A549 (cell line): ENCODE data around the gene PCBP4. TPM values are rescaled to one million over a fixed set of nuclear protein-coding genes. Genes with fewer than 3 reads are reported as not detected.
A peak's percentile ranks its signal among the peaks of the same experiment; 100 is the strongest.

Experiments used
- ATAC-seq, 2 experiments: fragments of 200-7000 bp in 1 of 2; fragments of >200 bp in 1 of 2; cut with Nextera tagmentation in 1 of 2; cut with Tn5 transposase in 1 of 2; 3 replicates each; pipeline versions ENCODE4 v1.8.0 to v1.9.1; 2018 to 2020; ENCODE audit warnings: mild to moderate bottlenecking in 1 of 2, moderate library complexity in 1 of 2
- CTCF ChIA-PET: fragments of 300-600 bp; sonication (Branson Sonifier 250); formaldehyde crosslinking; extraction: SDS; loops from one replicate; lab custom pipeline; 2021; ENCODE audit warnings: antibody characterized with exemption, inconsistent platforms; lab: Yijun Ruan, JAX
- POLR2A ChIA-PET: fragments of 350-600 bp; formaldehyde crosslinking; extraction: SDS; loops from one replicate; lab custom pipeline; 2021; ENCODE audit warnings: antibody characterized with exemption, inconsistent platforms; lab: Yijun Ruan, JAX
- DNase-seq, 2 experiments: peaks; one replicate each; pipeline versions ENCODE4 v3.0.0 to v3.0.0-alpha.2; 2011 to 2016; ENCODE audit warnings: low read depth in 1 of 2, low spot score in 1 of 2
- FAIRE-seq: peaks from 2 replicates; lab custom pipeline; 2011; peaks lifted over from hg19 to GRCh38; lab: Jason Lieb, UNC
- H3K27ac ChIP-seq, 2 experiments: fragments of >200 bp; sonication (Bioruptor Twin); formaldehyde crosslinking; 3 replicates each; pipeline ENCODE4 v1.5.1; 2016 to 2017
- H3K4me1 ChIP-seq: fragments of >200 bp; sonication (Bioruptor Twin); formaldehyde crosslinking; 3 replicates; pipeline ENCODE4 v1.6.1; 2016
- H3K4me2 ChIP-seq: fragments of >200 bp; sonication (Bioruptor Twin); formaldehyde crosslinking; 3 replicates; pipeline ENCODE4 v1.6.1; 2016
- H3K4me3 ChIP-seq: fragments of >200 bp; sonication (Bioruptor Twin); formaldehyde crosslinking; 3 replicates; pipeline ENCODE4 v1.5.1; 2016
- H3K9me3 ChIP-seq: fragments of >200 bp; sonication (Bioruptor Twin); formaldehyde crosslinking; 3 replicates; pipeline ENCODE4 v1.6.1; 2016
- BCL3 ChIP-seq: fragments of >200 bp; sonication (Bioruptor Twin); formaldehyde crosslinking; IDR thresholded peaks from 3 replicates; pipeline ENCODE4 v1.6.1; 2016
- FOSB ChIP-seq: fragments of 250-450 bp; sonication (Bioruptor Pico); IDR thresholded peaks from 2 replicates; pipeline ENCODE4 v1.5.0; 2020; ENCODE audit warnings: mild to moderate bottlenecking, moderate library complexity
- GATA3 ChIP-seq: IDR thresholded peaks from 2 replicates; pipeline ENCODE4 v1.6.1; 2012; ENCODE audit warnings: borderline replicate concordance
- HDAC2 ChIP-seq: fragments of 200-600 bp; sonication (generic); IDR thresholded peaks from 2 replicates; pipeline ENCODE4 v1.6.1; 2016
- HES2 ChIP-seq: fragments of >200 bp; sonication (Bioruptor Twin); formaldehyde crosslinking; IDR thresholded peaks from 2 replicates; pipeline ENCODE4 v1.6.1; 2016
- JUN ChIP-seq, 2 experiments: fragments of >200 bp; sonication (Bioruptor Twin); formaldehyde crosslinking; IDR thresholded peaks; 2 replicates in 1 of 2; 3 replicates in 1 of 2; pipeline ENCODE4 v1.6.1; 2016 to 2017
- MAX ChIP-seq: IDR thresholded peaks from 2 replicates; pipeline ENCODE4 v1.6.1; 2012
- REST ChIP-seq: fragments of 200-600 bp; sonication (generic); IDR thresholded peaks from 2 replicates; pipeline ENCODE4 v1.6.1; 2016; ENCODE audit warnings: antibody characterized with exemption, mild to moderate bottlenecking, moderate library complexity
- SREBF2 ChIP-seq: fragments of 450-650 bp; IDR thresholded peaks from 2 replicates; pipeline ENCODE4 v1.6.1; 2014; ENCODE audit warnings: mild to moderate bottlenecking, moderate library complexity
- ZSCAN20 ChIP-seq: fragments of 250-450 bp; sonication (Bioruptor Pico); IDR thresholded peaks from 2 replicates; pipeline ENCODE4 v1.8.0; 2022; ENCODE audit warnings: mild to moderate bottlenecking, moderate library complexity
- WGBS: methylation state at CpG from one replicate; pipeline ENCODE4 v1.1.6; 2017; ENCODE audit errors: missing lambda C conversion rate; 5-methylcytosine and 5-hydroxymethylcytosine counted together
- polyA plus RNA-seq, 4 experiments: library from polyadenylated mRNA; depleted of rRNA in 3 of 4; stranded (reverse); fragments of >200 nt; fragmentation: RNase III in 1 of 4; extraction: RNeasy Plus Mini Kit Qiagen cat#74134 plus additional on column Dnase treatment in 1 of 4; gene quantifications; 2 replicates in 3 of 4; 3 replicates in 1 of 4; pipeline ENCODE4 v1.2.3, GENCODE V29; 2011 to 2017

The PCBP4 gene
- polyA plus RNA-seq, 2 of the 4 experiments (the other 2 are of a cell fraction): 8.6 to 10.9 TPM

- POLR2A ChIA-PET: no interaction called here
- WGBS: 100% methylated on average over 4 of the region's 11 CpGs
- FAIRE-seq: no peak
Measured at GRCh38 chr3:51934139-51934850, 33.0 kb downstream of the PCBP4 start.

GRCh38 chr3:51933471-51934138, 33.6 kb downstream of the PCBP4 start:
- FAIRE-seq (no peak), DNase-seq (no peak), ATAC-seq (no peak)
- ChIA-PET POLR2A (no interaction called here), CTCF (interaction anchor here (1.1 to 3.6 kb wide), 2 partner anchors 9 to 46 kb away, joined by 3 to 22 read pairs; partner anchors contain the start of genes PARP3 and RRP9)
- TF ChIP-seq MAX (no peak), SREBF2 (no peak), HDAC2 (no peak), REST (no peak), JUN (IDR thresholded peaks at IDR 0.05) (no peak), FOSB (CRISPR knock-in tag) (no peak), GATA3 (no peak), ZSCAN20 (CRISPR knock-in tag) (no peak), BCL3 (no peak)
- Histone ChIP-seq H3K4me3 (no peak overlapping the region), H3K4me2 (no peak overlapping the region), H3K27ac (no peak overlapping the region), H3K4me1 (no peaks in the 10 kb centered on the region), H3K9me3 (no peaks in the 10 kb centered on the region)
- 97% methylated on average over 10 of the region's 13 CpGs for WGBS

More at GRCh38 chr3:51934139-51934850, 33.0 kb downstream of the PCBP4 start:
- H3K4me2 ChIP-seq: no peak overlapping the region
- H3K4me1 ChIP-seq: no peaks in the 10 kb centered on the region
- H3K9me3 ChIP-seq: no peaks in the 10 kb centered on the region
- no peak overlapping the region for H3K4me3 ChIP-seq
- H3K27ac ChIP-seq: no peak overlapping the region
- ATAC-seq (no peak), DNase-seq (no peak)
- CTCF ChIA-PET: interaction anchor here (0.9 to 3.6 kb wide), 3 partner anchors 8 to 40 kb away, joined by 3 to 22 read pairs (median 3); partner anchors contain the start of genes ABHD14B, PARP3 and RRP9
- TF ChIP-seq REST (0 out of 2 replicates have a peak, but pooled peaks have one; percentile 34), HES2 (no peak)
